ENCODE results near the gene TRPC1. TPM values are rescaled to one million over a fixed set of nuclear protein-coding genes. Genes with fewer than 3 reads are reported as not detected.
"Not testable (repeated sequence)": the region's sequence is repeated elsewhere in the genome, so short reads cannot be mapped to it uniquely, and the experiment has no call there.

TRPC1 gene
- total RNA-seq, 1 experiment from 2014 or later = 18.6 TPM

DNA sequence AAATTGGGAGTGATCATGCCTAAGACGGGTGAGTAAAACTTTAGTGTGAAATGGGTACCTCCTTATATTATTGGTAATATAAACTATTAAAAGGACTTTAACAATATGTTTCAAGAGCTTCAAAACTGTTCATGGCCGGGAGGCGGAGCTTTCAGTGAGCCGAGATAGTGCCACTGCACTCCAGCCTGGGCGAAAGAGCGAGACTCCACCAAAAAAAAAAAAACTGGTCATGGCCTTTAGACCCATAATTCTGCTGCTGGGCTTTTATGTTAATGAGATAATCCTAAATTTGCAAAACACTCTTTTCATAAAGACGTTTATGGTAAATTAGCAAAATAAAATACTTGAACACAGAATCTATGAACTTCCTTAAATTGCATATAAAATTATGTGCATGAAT lies 22.8 kb downstream of the TRPC1 start:
- no peak overlapping the region for H2BK5ac ChIP-seq (ENCODE audit: insufficient read length, low read length)
- H3K56ac ChIP-seq (ENCODE audit: insufficient read length, low read depth, low read length) = no peak overlapping the region
- Mint-ChIP-seq H3K27ac (no peak overlapping the region), H3K4me1 (no peaks in the 10 kb centered on the region), H3K27me3 (ENCODE audit: low read depth) (no peaks in the 10 kb centered on the region), H3K9me3 (peaks cover 0 to 6% of the 10 kb centered on the region in 2 experiments; a peak in 1 of 5 replicates), H3K4me3 (no peak overlapping the region), H3K36me3 (ENCODE audit: insufficient read depth in 1 of 3, low read depth in 3 of 3) (peaks cover 21 to 30% (median 22%) of the 10 kb centered on the region in 3 experiments; a peak in 6 of 7 replicates)
- no peaks in the 10 kb centered on the region for H3K4me1 ChIP-seq (ENCODE audit: insufficient read depth, low read length)
- no peak overlapping the region for H2AFZ ChIP-seq (ENCODE audit: low read length)
- H3T11ph ChIP-seq (ENCODE audit: low read length) = no peak overlapping the region
- H3K9ac ChIP-seq (ENCODE audit: extremely low read depth, insufficient read length, low read length) = no peak overlapping the region
- no peaks in the 10 kb centered on the region for H3K27me3 ChIP-seq (ENCODE audit: insufficient read depth, low read length)
- WGBS (ENCODE audit: extremely low coverage, insufficient read length, low lambda C conversion rate) = no CpG with 5 or more reads among the region's 7 CpGs
- TF ChIP-seq, protein P1, sequence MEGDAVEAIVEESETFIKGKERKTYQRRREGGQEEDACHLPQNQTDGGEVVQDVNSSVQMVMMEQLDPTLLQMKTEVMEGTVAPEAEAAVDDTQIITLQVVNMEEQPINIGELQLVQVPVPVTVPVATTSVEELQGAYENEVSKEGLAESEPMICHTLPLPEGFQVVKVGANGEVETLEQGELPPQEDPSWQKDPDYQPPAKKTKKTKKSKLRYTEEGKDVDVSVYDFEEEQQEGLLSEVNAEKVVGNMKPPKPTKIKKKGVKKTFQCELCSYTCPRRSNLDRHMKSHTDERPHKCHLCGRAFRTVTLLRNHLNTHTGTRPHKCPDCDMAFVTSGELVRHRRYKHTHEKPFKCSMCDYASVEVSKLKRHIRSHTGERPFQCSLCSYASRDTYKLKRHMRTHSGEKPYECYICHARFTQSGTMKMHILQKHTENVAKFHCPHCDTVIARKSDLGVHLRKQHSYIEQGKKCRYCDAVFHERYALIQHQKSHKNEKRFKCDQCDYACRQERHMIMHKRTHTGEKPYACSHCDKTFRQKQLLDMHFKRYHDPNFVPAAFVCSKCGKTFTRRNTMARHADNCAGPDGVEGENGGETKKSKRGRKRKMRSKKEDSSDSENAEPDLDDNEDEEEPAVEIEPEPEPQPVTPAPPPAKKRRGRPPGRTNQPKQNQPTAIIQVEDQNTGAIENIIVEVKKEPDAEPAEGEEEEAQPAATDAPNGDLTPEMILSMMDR (conservative IDR thresholded peaks at IDR 0.05) = no peak
- no peak for DNase-seq
- H2BK15ac ChIP-seq (ENCODE audit: low read depth, low read length) = no peak overlapping the region
- H3K79me2 ChIP-seq (ENCODE audit: insufficient read depth, low read length) = no peaks in the 10 kb centered on the region
- no peak overlapping the region for H3K27ac ChIP-seq (ENCODE audit: insufficient read length, low read depth, low read length)
- H3K18ac ChIP-seq (ENCODE audit: insufficient read length, low read depth, low read length) = no peak overlapping the region
- H3K4ac ChIP-seq (ENCODE audit: low read depth, low read length) = no peak overlapping the region
- no peaks in the 10 kb centered on the region for H3K79me1 ChIP-seq (ENCODE audit: insufficient read depth, low read depth, low read length, poor library complexity, severe bottlenecking)
- H4K8ac ChIP-seq (replicated peaks; ENCODE audit: insufficient read length, low read depth, low read length) = no peak overlapping the region
- H3K9me3 ChIP-seq (ENCODE audit: control insufficient read depth, low read depth, low read length) = no peaks in the 10 kb centered on the region
- H2BK120ac ChIP-seq (ENCODE audit: low read depth, low read length, poor library complexity, severe bottlenecking) = no peak overlapping the region
- no peak overlapping the region for H4K5ac ChIP-seq (ENCODE audit: insufficient read length, low read depth, low read length)
- H4K91ac ChIP-seq (ENCODE audit: insufficient read length, low read depth, low read length) = no peak overlapping the region
- H3K23me2 ChIP-seq (ENCODE audit: insufficient read length, low read depth, low read length, poor library complexity, severe bottlenecking) = no peaks in the 10 kb centered on the region
- no peak overlapping the region for H3K4me2 ChIP-seq (ENCODE audit: insufficient read depth, insufficient read length, low read length)
- H2AK5ac ChIP-seq (ENCODE audit: insufficient read length, low read length) = no peak overlapping the region
- no peak overlapping the region for H2BK20ac ChIP-seq (ENCODE audit: low read depth, low read length, poor library complexity, severe bottlenecking)
- no peaks in the 10 kb centered on the region for H4K20me1 ChIP-seq (ENCODE audit: control insufficient read depth, insufficient read depth, insufficient read length)
- H2BK12ac ChIP-seq (ENCODE audit: insufficient read length, low read depth, low read length) = no peak overlapping the region
- H3K23ac ChIP-seq (ENCODE audit: insufficient read length, low read depth, low read length) = no peak overlapping the region
- no peak overlapping the region for H3K14ac ChIP-seq (ENCODE audit: insufficient read depth, low read length)

GRCh38 chr3:142750531-142750930 lies 26.7 kb downstream of the TRPC1 start:
- H3K27me3 Mint-ChIP-seq (ENCODE audit: low read depth); H3K4me1 Mint-ChIP-seq; H3K79me1 ChIP-seq (ENCODE audit: insufficient read depth, low read depth, low read length, poor library complexity, severe bottlenecking); H3K27ac Mint-ChIP-seq; H4K91ac ChIP-seq (ENCODE audit: insufficient read length, low read depth, low read length); H2BK15ac ChIP-seq (ENCODE audit: low read depth, low read length); H3K18ac ChIP-seq (ENCODE audit: insufficient read length, low read depth, low read length); H3T11ph ChIP-seq (ENCODE audit: low read length); H2AK5ac ChIP-seq (ENCODE audit: insufficient read length, low read length); H3K27ac ChIP-seq (ENCODE audit: insufficient read length, low read depth, low read length); H3K14ac ChIP-seq (ENCODE audit: insufficient read depth, low read length); H3K4me1 ChIP-seq (ENCODE audit: insufficient read depth, low read length); H2BK12ac ChIP-seq (ENCODE audit: insufficient read length, low read depth, low read length); H2BK120ac ChIP-seq (ENCODE audit: low read depth, low read length, poor library complexity, severe bottlenecking); DNase-seq; H4K8ac ChIP-seq (replicated peaks; ENCODE audit: insufficient read length, low read depth, low read length); H2AFZ ChIP-seq (ENCODE audit: low read length); H3K4me2 ChIP-seq (ENCODE audit: insufficient read depth, insufficient read length, low read length); H3K9me3 ChIP-seq (ENCODE audit: control insufficient read depth, low read depth, low read length); H2BK5ac ChIP-seq (ENCODE audit: insufficient read length, low read length); H3K4me3 Mint-ChIP-seq; H3K56ac ChIP-seq (ENCODE audit: insufficient read length, low read depth, low read length); H3K23ac ChIP-seq (ENCODE audit: insufficient read length, low read depth, low read length); H3K23me2 ChIP-seq (ENCODE audit: insufficient read length, low read depth, low read length, poor library complexity, severe bottlenecking); H3K79me2 ChIP-seq (ENCODE audit: insufficient read depth, low read length); H3K9ac ChIP-seq (ENCODE audit: extremely low read depth, insufficient read length, low read length); H4K5ac ChIP-seq (ENCODE audit: insufficient read length, low read depth, low read length); H4K20me1 ChIP-seq (ENCODE audit: control insufficient read depth, insufficient read depth, insufficient read length); H3K27me3 ChIP-seq (ENCODE audit: insufficient read depth, low read length); H2BK20ac ChIP-seq (ENCODE audit: low read depth, low read length, poor library complexity, severe bottlenecking); H3K9me3 Mint-ChIP-seq; H3K4ac ChIP-seq (ENCODE audit: low read depth, low read length): not testable (repeated sequence)
- peaks cover 21 to 25% (median 24%) of the 10 kb centered on the region in 3 experiments for H3K36me3 Mint-ChIP-seq (ENCODE audit: insufficient read depth in 1 of 3, low read depth in 3 of 3)
- no CpG with 5 or more reads among the region's 4 CpGs for WGBS (ENCODE audit: extremely low coverage, insufficient read length, low lambda C conversion rate)
